ENCODE data around the gene CES4A.

CES4A gene

DNA sequence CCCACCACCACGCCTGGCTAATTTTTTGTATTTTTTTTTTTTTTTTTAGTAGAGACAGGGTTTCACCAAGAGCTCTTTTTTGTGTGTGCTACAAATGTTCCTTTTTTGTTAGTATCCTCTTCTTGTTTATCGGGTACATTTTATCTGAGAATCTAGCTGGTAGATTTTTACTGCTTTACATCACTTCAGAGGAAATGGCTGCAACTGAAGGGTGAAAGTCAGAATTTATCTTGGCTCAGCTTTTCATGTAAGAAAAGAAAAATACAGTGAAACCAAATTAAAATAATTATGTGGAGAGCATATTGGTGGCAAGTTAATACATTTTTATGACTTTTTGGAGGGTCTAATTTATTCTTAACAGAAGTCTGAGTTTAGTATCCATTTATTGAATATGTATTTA lies 66.5 kb downstream of the CES4A start:
- no peak for DNase-seq (ENCODE audit: low read depth, low spot score)
- H3K4me3 ChIP-seq (ENCODE audit: insufficient read length, low read depth) = no peak overlapping the region
- H3K4me1 ChIP-seq (ENCODE audit: insufficient read depth, insufficient read length) = no peaks in the 10 kb centered on the region
- no peaks in the 10 kb centered on the region for H3K9me3 ChIP-seq (ENCODE audit: insufficient read depth, low read length)
- H3K9ac ChIP-seq (ENCODE audit: insufficient read length, low read depth) = no peak overlapping the region
- TF ChIP-seq ZNF274 (IDR thresholded peaks at IDR 0.05; ENCODE audit: low read depth, low read length) (no peak), SUZ12 (IDR thresholded peaks at IDR 0.05; ENCODE audit: extremely low read depth, insufficient read depth, insufficient read length) (no peak), YY1 (IDR thresholded peaks at IDR 0.05; ENCODE audit: insufficient read depth, insufficient read length) (no peak)
- peaks cover 7% of the 10 kb centered on the region for H3K36me3 ChIP-seq (ENCODE audit: insufficient read depth, insufficient read length, low read length)
- H3K27me3 ChIP-seq (ENCODE audit: insufficient read depth, insufficient read length) = no peaks in the 10 kb centered on the region

DNA sequence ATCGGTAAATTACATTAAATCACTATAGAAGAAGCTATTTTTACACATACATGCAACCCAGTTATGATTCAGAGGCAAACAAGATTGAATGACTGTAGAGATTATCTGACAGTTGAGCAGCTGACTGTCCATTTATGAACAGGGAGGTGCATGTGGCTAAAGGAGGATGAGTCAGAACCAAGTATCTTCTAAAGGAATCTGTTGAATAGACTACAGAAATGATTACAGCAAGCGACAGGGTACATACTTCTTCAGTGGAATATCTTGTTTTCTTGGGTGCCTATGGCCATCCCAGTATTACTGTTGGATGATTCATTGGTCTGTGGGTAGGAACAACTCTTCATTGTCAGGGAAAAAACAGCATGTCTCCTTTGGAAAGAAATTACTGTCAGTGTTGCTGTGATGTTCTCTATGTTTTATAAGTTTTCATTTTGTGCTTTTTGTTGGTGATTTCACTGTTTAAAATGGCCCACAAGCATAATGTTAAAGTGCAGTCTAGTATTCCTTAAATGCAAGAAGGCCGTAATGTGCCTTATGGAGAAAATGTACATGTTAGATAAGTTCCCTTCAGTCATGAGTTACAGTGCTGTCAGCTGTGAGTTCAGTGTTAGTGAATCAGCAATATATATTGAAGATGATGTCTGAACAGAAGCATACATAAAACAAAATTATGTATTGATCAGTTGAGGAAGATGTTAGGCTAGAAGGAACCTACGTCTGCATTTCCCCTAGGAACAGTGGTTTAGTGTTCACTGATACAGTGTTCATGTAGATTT lies 67.5 kb downstream of the CES4A start:
- Histone ChIP-seq H3K27me3 (ENCODE audit: insufficient read depth, insufficient read length) (no peaks in the 10 kb centered on the region), H3K4me3 (ENCODE audit: insufficient read length, low read depth) (no peak overlapping the region), H3K4me1 (ENCODE audit: insufficient read depth, insufficient read length) (no peaks in the 10 kb centered on the region), H3K36me3 (ENCODE audit: insufficient read depth, insufficient read length, low read length) (peaks cover 9% of the 10 kb centered on the region), H3K9me3 (ENCODE audit: insufficient read depth, low read length) (no peaks in the 10 kb centered on the region), H3K9ac (ENCODE audit: insufficient read length, low read depth) (no peak overlapping the region)
- DNase-seq (ENCODE audit: low read depth, low spot score) = no peak
- TF ChIP-seq SUZ12 (IDR thresholded peaks at IDR 0.05; ENCODE audit: extremely low read depth, insufficient read depth, insufficient read length) (no peak), YY1 (IDR thresholded peaks at IDR 0.05; ENCODE audit: insufficient read depth, insufficient read length) (no peak), ZNF274 (IDR thresholded peaks at IDR 0.05; ENCODE audit: low read depth, low read length) (no peak)
